GM21528 (cell line): Measurements from ENCODE around the gene CLDN4.
"Not testable (repeated sequence)": the region's sequence is repeated elsewhere in the genome, so short reads cannot be mapped to it uniquely, and the experiment has no call there.

Experiments used
- ATAC-seq: cut with Tn5 transposase; IDR thresholded peaks from one replicate; pipeline ENCODE4 v1.9.1; 2021; ENCODE audit warnings: mild to moderate bottlenecking, moderate library complexity; ENCODE audit not compliant: unreplicated experiment, low FRiP score

The CLDN4 gene

DNA sequence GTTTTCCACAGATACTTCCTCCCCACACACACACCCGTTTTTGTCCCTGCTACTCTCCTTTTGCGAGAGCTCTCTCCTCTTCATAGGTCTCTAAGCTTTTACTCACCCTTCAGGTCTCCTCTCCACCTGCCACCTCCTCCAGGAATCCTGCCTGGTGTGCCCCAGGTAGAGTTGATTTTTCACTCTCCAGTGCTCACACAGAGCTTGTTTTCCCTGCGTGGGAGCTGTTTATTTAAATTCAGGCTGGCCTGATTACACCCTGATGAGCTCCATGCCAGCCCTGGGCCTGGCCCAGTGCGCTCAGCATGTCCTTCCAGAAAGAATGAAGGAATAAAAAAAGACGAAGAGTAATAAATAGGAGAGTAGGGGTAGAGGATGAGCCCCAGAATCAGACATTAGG, 7.5 kb upstream of the CLDN4 start:
- ATAC-seq: no peak

GRCh38 chr7:73823873-73824592, 6.8 kb upstream of the CLDN4 start:
- ATAC-seq: no peak

DNA sequence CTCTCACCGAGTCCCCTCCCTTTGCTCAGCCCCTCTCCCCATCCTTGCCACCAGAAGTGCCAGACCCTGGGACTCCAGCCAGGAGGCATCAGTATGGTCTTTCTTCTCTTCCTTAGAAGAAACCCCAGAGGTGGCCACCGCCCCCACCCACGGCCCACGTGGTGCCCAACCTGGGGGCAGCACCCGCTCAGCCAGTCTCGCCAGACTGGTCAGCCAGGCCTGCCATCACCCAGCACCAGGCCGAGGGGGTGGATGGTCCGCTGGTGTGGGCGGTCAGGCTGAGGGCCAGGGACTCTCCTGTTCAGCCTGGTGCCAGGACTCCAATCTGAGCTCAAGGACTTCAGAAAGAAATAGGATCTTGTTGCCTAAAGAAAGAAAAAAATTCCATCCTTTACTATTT, 5.8 kb upstream of the CLDN4 start:
- no peak for ATAC-seq

DNA sequence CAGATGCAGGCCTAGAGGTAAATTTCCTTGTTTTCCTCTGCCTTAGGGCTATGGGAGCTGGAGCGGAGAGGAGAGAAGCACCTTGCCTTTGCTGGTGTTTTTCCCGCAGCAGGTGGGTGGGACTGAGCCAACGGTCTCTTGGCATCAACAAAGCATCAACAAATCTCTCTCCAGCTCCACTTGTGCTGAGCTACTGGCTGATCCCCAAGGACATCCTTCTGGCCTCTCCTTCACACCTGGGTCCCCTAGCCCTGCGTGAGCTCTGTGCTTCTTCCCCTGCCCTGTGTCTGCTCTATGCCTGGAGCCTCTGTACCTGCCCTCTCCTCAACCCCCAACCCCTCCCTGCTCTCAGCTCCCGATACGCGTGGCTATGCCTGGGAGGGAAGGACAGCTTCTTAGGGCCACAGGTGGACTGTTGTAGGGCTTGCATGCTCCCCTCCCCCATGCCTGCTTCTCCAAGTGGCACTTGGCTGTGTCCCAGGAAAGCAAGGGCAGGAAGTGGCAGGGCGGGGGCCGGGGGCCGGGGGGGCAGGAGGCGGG, 3.2 kb upstream of the CLDN4 start:
- ATAC-seq: no peak

- ATAC-seq: no peak
Measured at GRCh38 chr7:73828107-73828803, 2.5 kb upstream of the CLDN4 start.

DNA sequence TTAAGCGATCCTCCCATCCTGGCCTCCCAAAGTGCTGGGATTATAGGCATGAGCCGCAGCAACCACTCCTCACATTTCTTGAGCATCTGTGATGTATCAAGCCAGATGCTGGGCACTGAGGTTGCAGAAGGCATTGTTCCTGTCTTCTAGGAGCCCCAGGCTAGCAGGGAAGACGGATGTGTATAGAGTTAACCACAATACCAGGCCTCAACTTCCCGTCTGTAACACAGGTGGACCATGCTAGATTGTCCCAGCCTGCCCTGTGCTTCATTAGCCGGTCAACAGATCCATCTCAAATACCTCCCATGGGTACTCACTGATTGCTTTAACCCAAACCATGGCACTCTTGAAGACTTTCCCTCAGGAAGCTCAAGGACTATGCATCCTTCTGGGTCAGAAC, 1.8 kb upstream of the CLDN4 start:
- no peak for ATAC-seq

DNA sequence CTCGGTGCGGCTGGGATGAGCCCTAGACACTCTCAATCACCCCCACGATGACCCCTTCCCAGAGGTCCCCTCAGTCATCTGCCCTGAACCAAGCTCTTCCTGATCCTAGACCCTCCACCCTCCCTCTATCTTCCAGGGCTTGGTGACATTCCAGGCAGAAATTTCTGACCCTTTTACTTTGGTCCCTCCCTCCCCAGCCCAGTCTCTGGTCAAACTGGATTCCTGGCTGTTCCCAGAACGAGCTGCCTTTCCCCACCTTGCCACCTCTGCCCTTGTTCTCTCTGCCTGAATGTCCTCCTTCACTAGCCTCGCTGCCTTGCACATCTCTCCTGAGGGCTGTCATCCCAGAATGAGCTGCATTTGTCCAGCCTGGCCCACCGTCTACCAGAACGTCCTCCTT, 1.3 kb upstream of the CLDN4 start:
- ATAC-seq: no peak

DNA sequence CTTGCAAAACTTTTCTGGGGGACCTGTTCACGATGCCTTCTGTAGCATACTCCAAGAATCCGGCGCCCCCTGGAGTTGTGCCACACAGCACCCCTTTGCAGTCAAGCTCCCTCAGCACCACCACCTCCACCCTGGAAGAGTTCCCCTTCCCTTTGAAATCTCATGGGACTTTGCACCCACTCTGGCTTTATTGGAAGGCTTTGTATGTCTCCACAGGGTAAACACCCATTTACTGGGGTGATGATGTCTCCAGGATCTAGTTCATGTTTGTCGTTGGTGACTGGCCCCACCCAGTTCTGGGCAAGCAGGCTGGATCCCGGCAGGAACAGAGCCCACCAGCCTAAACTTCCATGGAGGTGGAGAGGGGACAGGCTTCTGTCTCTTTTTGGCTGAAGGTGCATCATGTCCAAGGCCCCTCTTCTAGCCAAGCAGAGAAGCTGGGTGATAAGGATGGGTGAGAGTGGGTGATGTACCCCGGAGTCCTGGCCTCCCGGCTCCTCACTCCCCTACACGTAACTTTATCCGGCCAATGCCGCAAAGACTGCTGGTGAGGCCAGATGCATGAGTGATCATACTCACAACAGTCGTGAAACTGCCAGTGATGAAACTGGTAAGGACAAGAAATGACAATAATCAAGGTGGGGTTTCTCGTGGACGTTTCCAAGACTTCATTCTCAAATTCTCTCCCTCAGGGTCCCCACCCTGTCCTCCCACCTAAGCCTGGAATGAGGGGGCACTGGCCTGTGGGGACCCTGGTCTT, 695 bp upstream of the CLDN4 start:
- ATAC-seq: no peak

- no peak for ATAC-seq
Measured at GRCh38 chr7:73831584-73831833, 713 bp downstream of the CLDN4 start.

DNA sequence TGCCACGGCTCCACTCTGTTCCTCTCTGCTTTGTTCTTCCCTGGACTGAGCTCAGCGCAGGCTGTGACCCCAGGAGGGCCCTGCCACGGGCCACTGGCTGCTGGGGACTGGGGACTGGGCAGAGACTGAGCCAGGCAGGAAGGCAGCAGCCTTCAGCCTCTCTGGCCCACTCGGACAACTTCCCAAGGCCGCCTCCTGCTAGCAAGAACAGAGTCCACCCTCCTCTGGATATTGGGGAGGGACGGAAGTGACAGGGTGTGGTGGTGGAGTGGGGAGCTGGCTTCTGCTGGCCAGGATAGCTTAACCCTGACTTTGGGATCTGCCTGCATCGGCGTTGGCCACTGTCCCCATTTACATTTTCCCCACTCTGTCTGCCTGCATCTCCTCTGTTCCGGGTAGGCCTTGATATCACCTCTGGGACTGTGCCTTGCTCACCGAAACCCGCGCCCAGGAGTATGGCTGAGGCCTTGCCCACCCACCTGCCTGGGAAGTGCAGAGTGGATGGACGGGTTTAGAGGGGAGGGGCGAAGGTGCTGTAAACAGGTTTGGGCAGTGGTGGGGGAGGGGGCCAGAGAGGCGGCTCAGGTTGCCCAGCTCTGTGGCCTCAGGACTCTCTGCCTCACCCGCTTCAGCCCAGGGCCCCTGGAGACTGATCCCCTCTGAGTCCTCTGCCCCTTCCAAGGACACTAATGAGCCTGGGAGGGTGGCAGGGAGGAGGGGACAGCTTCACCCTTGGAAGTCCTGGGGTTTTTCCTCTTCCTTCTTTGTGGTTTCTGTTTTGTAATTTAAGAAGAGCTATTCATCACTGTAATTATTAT, 1.2 kb downstream of the CLDN4 start:
- ATAC-seq: no peak

- ATAC-seq: no peak
Measured at GRCh38 chr7:73832806-73833205, 2.0 kb downstream of the CLDN4 start.

DNA sequence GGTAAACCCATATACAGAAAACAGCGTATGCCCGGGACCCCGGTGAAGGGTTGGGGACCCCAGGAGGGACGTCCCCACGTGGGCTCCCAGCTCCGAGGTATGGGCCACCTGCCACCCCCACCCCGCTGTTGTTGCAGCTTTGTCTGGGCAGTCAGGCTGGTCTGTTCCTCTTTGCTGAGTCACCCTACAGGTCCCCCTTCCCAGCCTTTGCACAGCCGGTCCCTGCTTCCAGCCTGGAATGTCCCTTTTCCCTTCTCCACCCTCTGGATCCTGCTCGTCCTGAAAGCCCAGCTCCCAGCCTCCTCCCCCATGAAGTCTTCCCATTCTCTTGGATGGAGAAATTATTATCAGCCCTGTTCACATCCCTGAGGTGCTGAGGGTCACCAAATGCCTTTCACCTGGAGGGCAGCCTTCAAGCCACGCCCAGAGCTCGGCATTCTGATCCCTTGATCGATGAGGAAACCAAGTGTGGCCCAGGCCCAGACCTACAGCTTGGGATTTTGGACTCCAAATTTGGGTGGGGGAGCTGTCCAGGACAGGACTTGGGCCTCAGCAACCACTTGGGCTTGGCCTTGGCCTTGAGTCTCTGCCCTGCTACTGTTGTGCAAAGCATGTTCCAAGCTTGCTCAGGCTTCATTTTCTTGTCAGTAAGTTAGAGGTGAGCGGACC, 2.6 kb downstream of the CLDN4 start:
- ATAC-seq: no peak

DNA sequence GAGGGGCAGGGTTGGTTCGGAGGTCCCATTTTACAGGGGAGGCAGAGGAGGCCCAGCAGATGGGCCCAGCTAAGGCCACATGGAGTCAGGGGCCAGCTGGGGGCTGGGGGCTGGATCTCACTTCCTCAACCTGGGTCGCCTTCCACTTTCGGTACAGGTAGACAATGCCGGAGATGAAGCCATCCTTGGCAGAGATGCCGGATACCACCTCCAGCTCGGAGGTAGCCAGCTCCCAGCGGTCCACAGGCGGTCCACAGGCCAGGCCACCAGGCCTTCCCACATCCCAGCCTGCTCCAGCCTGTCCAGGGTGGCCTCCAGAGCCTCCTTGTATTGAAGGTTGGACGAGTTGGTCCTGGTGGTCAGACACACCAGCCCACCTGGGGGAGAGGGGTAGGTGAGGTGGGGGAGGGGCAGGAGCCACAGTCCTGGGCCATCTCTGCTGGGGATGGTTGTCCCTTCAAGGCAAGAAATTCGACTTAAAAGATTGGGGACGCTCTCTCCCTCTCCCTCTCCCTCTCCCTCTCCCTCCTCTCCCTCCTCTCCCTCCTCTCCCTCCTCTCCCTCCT, 3.9 kb downstream of the CLDN4 start:
- ATAC-seq: no peak

- not testable (repeated sequence) for ATAC-seq
Measured at GRCh38 chr7:73837167-73837566, 6.4 kb downstream of the CLDN4 start.

GRCh38 chr7:73838642-73839041, 7.8 kb downstream of the CLDN4 start:
- ATAC-seq: no peak

DNA sequence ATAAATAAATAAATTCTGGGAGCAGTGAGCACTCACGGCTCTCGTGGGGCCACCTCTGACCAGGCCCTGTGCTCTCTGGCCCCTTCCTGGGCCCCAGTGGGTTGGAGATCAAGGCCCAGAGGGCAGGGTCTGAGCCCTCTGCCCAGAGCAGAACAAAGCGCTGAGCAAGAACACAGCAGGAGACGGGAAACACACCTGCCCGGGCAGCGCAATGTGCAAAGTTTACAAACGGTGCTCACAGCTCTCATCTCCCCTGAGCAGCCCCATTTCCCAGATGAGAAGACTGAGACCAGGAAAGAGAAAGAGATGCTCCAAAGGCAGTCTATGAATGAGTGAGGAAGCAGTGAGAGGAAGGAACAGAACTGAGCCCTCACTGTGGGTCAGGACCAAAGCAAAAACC, 8.5 kb downstream of the CLDN4 start:
- ATAC-seq: no peak

DNA sequence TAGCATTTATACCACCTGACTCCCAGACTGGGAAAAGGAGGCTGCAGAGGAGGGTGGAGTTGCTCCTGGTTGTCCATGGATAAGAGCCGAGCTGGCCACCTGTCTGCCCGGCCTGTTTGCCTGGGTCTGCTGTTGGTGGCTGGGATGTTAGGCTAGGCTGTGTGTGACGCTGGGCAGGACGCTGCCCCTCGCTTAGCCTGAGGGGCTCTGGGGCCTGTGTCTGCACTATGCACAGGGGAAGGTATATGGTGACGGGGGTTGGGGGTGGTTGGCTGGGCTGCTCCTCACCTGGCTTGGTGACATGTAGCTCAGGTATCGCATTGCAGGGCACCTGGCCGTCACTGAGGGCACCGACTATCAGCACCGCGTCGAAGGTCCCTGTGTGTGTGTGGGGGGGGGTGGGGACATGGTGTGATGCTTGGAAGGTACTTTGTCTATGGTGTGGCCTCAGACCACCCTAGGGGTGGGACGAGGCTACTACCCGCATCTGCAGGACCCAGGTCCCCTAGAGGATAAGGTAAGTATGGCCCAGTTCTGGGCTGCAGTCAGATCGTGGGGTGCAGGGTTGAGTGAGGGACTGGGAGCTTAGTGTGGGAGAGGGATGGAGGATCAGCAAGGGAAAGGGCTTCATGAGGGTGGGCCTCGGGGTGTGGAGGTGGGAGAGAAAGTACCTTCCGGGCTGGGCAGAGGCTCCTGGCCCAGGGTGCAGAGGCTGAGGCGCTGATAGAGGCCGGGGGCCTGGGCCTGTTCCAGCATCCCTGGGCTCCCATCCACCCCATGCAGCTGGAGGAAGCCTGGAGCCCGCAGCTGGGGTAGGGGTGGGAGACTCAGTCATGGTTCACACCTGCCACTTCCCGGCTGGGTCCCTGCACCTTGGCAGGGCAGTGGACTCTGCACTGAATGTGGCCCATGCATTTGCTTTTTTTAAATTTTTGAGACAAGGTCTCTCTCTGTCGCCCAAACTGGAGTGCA, 9.2 kb downstream of the CLDN4 start:
- no peak for ATAC-seq

DNA sequence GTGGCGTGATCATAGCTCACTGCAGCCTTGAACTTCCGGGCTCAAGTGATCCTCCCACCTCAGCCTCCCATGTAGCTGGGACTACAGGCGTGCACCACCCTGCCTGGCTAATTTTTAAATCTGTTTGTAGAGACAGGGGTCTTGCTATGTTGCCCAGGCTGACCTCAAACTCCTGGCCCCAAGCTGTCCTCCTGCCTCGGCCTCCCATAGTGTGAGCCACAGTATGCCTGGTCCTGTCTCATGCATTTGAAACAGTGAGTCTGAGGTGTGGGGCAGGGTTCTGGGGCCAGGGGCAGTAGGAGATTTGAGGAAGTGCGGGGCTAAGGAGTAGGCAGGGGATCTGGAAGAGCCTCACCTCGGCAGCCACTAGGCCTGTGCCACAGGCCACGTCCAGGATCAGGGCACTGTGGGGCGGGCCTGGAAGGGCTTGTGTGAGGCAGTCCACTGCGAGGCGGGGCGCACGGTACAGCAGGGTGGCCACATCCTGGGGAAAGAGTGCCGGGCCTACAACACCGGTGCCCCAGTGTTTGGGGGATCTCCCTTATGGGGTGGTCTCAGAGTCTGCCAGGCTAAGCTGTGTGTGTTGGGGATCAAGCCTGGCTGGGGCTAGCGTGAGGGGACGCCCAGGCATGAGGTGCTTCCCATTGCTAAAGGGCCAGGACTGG, 10.1 kb downstream of the CLDN4 start:
- no peak for ATAC-seq
